SH-SY5Y (cell line): Measurements from ENCODE around the gene FAM234A.

Source experiments
- GATA2 ChIP-seq: IDR thresholded peaks from 2 replicates; pipeline ENCODE4 v1.6.1; 2011; ENCODE audit warnings: mild to moderate bottlenecking, low read depth, low read length
- GATA3 ChIP-seq: IDR thresholded peaks from 2 replicates; pipeline ENCODE4 v1.6.1; 2011; ENCODE audit warnings: low read depth, mild to moderate bottlenecking, low read length, moderate library complexity

The FAM234A gene

GRCh38 chr16:281660-282255, 47.1 kb downstream of the FAM234A start:
- TF ChIP-seq GATA3 (no peak), GATA2 (no peak)

GRCh38 chr16:282491-282890, 47.9 kb downstream of the FAM234A start:
- TF ChIP-seq GATA2: no peak
- TF ChIP-seq GATA3: no peak

- TF ChIP-seq GATA2: no peak
- no peak for TF ChIP-seq GATA3
Observed at GRCh38 chr16:283033-283805, 48.6 kb downstream of the FAM234A start, which contains the start of gene PDIA2. Gene PDIA2 (plus strand): TSS chr16:283164. CDS start chr16:283170, 6 bp downstream.

DNA sequence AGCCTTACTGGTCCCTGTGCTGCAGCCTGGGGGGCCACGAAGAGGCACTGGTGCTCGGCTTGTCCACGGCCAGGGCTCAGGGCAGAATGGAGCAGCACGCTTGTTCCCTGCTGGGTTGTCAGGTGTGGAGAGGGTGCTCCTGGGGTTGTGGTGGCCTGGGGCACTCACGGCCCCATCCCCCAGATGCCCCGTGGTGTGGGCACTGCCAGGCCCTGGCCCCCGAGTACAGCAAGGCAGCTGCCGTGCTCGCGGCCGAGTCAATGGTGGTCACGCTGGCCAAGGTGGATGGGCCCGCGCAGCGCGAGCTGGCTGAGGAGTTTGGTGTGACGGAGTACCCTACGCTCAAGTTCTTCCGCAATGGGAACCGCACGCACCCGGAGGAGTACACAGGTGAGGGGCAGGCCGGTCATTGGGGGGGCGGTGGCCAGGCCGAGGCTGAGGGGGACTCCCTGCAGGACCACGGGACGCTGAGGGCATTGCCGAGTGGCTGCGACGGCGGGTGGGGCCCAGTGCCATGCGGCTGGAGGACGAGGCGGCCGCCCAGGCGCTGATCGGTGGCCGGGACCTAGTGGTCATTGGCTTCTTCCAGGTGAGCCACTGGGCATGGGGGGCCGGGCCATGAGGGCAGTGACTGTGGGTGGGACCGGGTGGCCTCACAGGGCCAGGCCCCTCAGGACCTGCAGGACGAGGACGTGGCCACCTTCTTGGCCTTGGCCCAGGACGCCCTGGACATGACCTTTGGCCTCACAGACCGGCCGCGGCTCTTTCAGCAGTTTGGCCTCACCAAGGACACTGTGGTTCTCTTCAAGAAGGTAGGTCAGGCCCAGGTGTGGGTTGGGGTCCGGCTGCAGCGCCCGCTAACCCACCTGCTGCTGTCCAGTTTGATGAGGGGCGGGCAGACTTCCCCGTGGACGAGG, 49.8 kb downstream of the FAM234A start:
- TF ChIP-seq GATA3 (no peak), GATA2 (no peak)

- TF ChIP-seq GATA2: no peak
- no peak for TF ChIP-seq GATA3
Observed at GRCh38 chr16:285146-286055, 50.8 kb downstream of the FAM234A start.

DNA sequence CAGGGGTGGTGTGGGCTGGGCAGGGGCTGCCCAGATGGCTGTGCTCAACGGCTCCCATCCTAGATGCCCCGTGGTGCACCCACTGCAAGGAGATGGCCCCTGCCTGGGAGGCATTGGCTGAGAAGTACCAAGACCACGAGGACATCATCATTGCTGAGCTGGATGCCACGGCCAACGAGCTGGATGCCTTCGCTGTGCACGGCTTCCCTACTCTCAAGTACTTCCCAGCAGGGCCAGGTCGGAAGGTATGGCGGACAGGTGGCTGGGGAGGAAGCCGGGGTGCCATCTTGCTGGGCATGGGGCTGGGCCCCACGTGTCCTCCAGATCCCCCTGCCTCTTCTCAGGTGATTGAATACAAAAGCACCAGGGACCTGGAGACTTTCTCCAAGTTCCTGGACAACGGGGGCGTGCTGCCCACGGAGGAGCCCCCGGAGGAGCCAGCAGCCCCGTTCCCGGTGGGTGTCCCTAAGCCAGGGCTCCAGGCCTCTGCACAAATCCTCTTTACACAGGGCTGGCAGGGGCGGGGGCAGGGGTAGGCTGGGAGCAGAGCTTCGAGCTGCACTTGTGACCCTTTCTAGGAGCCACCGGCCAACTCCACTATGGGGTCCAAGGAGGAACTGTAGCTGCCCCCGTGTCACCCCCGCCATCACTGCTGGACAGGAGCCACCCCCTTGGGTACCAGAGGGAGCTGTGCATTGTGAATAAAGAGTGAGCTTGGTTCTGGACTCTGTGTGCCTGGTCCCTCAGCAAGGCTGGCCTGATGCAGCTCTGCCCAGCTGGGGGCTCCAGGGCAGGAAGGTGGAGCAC, 52.1 kb downstream of the FAM234A start:
- no peak for TF ChIP-seq GATA2
- TF ChIP-seq GATA3: no peak

DNA sequence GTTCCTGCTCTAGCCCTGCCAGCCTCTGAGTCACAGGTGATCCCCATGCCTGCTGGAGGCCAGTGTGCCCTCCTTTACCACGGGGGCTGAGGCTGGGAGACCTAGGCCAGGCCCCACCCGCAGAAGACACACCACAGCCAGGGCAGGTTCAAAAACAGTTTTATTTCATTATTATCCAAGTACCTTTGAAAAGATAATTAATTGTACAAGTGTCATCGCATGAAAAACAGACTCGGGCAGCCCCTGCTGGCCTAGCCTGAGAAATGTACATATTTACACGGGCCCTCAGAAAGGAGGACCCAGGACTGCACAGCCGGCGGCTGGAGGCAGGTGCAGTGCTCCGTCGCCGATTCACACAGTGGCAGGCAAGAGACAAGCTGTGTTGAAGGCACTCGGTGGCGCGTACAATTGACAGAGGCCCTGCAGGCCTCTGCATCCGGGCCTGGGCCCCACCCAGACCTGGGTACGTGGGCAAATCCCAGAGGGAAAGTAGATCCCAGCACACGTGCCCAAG, 52.7 kb downstream of the FAM234A start:
- TF ChIP-seq GATA3 (no peak), GATA2 (no peak)

GRCh38 chr16:287981-288920, 53.6 kb downstream of the FAM234A start:
- no peak for TF ChIP-seq GATA3
- no peak for TF ChIP-seq GATA2

DNA sequence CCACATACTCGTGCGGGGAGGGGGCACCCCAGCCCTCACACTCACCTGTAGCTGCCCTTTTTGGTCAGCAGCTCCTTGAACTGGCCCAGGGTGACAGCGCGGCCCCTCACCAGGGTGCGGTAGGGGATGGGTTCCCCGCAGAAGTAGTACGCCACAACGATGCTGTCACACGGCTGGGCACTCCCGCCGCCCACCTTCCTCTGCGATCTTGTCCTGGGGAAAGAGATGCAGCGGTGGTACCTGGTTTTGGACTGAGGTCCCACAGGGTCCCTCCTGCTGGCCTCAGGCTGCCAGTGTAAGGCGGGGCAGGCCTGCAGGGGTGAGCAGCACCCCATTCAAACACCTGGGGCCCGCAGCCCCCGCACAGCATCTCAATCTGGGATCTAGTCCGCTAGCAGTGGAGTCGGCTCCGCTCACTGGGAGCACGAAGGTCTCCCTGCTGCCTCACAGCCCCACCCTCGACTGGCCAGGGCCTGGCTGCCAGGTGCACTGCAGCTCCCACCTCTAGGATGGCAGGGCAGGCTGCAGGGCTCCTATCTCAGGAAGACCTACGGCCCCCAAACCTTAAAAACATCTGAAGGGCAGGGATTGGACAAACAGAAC, 54.9 kb downstream of the FAM234A start:
- TF ChIP-seq GATA2 (no peak), GATA3 (no peak)

- no peak for TF ChIP-seq GATA3
- no peak for TF ChIP-seq GATA2
Observed at GRCh38 chr16:290015-290680, 55.5 kb downstream of the FAM234A start.

GRCh38 chr16:290681-291405, 56.2 kb downstream of the FAM234A start:
- TF ChIP-seq GATA2 (no peak), GATA3 (no peak)
